DND-41 (cell line): ENCODE data around the gene FAM83E.

ENCODE experiments used
- CTCF ChIP-seq: IDR thresholded peaks from 2 replicates; pipeline ENCODE4 v1.5.1; 2012; ENCODE audit warnings: borderline replicate concordance, low read length, moderate library complexity, mild to moderate bottlenecking; ENCODE audit not compliant: poor library complexity, severe bottlenecking; ENCODE audit errors: extremely low read depth
- EZH2 ChIP-seq: IDR thresholded peaks from 3 replicates; pipeline ENCODE4 v1.6.1; 2012; ENCODE audit warnings: borderline replicate concordance, low read depth, mild to moderate bottlenecking, moderate library complexity, low read length, inconsistent platforms; ENCODE audit not compliant: severe bottlenecking

DNA sequence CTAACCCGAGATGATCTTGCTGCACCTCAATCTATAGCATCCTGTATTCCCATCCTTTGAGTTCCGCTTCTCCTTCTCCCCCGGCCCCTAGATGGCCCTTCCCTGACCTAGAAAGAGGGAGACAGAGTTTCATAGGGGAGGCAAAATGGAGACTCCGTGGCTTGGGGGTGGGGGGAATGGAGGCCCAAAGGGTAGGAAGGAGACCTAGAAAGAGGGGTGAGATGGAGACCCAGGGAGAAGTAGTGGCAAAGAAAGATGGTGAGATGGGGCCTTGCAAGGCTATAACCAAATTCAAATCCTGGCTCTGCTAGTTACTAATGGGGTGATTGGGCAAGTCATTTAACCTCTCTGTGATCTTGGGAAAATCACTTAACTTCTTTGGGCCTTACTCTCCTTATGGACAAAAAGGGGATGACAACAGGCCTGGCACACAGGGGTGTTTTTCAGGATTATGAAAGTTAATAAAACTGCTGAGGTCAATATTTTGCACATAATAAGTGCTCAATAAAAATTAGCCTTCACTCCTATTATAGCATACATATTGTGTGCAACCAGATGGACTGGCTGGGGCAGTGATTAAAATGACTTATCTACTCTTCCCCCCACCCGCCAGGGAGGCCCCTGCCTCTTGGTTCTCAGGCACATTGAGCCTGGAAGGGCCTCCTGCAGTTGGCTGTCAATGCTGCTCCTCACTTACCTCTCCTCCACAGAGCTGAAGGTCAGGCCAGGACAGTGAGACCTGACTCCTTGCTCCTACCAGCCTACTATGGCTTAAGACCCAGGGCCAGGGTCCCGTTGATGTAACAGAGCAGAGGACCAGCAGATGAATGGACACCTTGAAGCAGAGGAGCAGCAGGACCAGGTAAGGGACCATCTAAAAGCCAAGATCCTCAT, 5.1 kb upstream of the FAM83E start:
- TF ChIP-seq CTCF: no peak
- no peak for TF ChIP-seq EZH2
